ENCODE measurements around the gene TRIM36. TPM values are rescaled to one million over a fixed set of nuclear protein-coding genes. Genes with fewer than 3 reads are reported as not detected.
A peak's percentile ranks its signal among the peaks of the same experiment; 100 is the strongest.

The TRIM36 gene
- total RNA-seq, 1 donor from 2014 or later: 0.19 TPM

DNA sequence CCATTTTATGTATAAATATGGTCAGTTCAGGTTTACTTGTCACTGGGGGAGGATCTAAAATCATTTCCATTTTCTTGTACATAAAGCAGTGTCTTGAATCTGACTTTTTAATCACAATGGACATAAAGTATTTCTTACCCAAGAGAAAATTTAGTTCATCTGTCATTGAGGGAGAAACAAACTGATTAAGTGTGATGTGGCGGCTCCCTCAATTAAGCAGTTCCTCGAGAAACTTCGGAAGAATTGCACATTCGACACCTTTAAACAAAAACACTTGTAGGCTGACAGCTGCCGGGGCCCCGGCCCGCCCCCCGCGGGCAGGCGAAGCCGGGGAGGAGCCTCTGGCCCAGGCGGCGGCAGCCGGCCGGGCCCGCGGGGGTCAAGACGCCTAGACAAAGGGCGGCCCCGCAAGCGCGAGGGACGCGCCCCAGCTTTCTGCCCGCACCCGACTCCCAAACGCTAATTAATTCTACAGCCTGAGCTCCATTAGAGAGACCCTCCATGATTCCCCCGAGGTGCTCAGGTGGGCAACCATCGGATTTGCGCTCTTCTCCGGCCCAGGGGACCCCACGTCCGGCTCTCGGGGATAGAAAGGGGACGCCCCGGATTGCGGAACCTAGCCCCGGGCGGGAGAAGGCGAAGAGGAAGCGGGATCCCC lies 750 bp downstream of the TRIM36 start:
- intact Hi-C loops (cut with DNase I): no loop called here
- peak; percentile 25 for ATAC-seq (ENCODE audit: poor library complexity)
- DNase-seq: peak; percentile 44

DNA sequence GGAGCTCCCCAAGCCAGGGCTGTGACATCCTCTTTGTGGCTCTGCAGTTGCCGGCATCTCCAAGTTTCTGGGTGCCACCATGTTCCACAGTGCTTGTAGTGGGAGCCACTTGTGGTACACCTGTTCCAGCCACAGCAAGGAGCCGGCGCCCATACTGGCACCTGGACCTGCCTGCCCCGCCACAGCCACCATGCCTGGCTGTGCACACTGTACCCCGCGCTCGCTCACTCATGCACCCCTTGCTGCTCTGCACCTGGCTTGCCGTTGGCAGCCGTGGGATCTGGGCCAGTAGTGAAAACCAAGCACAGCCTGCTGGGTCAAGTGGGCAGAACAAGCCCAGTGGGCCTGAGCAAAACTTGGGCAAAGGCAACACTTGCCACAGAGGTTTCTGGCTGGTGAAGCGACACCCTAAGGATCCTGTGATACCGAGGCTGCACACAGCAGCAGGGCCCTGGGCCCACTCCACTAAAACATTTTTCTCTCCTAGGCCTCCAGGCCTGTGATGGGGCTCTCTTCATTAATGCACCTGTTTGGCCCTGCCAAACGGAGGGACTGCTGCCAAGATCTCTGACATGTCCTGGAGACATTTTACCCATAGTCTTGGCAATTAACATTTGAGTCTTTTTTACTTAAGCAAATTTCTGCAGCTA lies 2.8 kb downstream of the TRIM36 start:
- intact Hi-C loops (cut with DNase I): no loop called here
- DNase-seq: no peak
- ATAC-seq (ENCODE audit: poor library complexity): no peak

DNA sequence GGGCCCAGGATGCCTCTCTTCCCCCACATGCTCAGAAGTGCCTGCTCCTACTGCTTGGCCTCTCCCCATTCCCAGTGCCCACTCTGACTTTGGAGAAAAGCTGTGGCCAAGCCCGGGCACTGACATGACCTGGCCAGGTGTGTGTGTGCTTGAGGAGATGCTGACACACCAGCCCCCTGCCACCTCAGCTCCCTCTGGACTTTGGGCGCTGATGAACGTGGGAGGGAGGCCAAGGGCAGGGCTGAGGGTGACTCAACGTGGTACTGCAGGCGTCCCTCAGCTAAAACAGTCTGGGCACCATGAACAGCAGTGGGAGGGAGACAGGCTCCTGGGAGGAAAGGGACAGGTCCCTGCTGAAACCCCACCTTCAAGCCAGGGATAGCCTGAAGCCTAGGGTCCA lies 3.9 kb downstream of the TRIM36 start:
- ATAC-seq (ENCODE audit: poor library complexity) (no peak), DNase-seq (peak; percentile 34)
- intact Hi-C loops (cut with DNase I): no loop called here

DNA sequence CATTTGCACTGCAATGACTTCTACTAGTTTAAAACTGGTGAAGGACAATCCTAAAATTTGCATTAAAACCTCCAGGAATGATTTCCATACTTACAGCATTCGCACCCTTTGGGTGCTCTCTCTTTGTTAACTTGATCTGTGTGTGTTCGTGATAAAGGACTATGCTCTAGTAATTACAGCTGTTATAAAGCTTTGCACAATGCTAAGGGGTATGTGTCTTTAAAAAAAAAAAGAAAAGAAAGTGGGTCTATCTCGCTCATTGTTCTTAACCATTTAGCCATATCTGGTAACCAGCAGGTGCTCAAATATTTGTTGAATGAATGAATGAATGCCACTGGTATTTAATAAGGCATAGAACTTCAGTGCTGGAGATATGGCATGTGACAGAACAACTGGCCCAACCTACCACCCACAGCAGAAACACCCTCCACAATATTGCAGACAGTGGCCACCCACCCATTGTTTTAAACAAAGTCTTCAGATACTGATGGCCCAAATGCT lies 8.7 kb downstream of the TRIM36 start:
- DNase-seq (no peak), ATAC-seq (ENCODE audit: poor library complexity) (no peak)
- intact Hi-C loops (cut with DNase I): no loop called here

DNA sequence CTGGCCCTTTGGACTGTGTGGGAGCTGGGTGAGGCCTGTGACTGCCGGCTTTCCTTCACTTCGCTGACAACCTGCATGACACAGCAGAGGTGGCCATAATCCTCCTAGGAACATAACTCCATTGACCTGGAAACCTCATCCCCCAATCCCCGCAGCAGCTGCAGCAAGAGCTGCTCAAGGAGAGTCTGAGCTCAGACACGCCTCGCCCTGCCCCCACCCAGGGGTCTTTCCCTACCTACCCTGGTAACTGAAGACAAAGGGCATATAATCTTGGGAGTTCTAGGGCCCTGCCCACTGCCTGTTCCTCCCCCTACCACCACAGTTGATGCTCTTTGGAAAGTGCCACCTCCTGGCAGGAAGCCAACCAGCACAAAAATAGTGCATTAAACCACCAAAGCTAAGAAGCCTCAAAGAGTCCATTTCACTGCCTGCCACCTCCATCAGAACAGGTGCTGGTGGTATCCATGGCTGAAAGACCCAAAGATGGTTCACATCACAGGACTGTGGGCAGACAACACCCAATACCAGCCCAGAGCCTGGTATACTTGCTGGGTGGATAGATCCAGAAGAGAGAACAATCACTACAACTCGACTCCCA lies 18.4 kb downstream of the TRIM36 start:
- intact Hi-C loops (cut with DNase I): no loop called here
- ATAC-seq (ENCODE audit: poor library complexity) (no peak), DNase-seq (no peak)

DNA sequence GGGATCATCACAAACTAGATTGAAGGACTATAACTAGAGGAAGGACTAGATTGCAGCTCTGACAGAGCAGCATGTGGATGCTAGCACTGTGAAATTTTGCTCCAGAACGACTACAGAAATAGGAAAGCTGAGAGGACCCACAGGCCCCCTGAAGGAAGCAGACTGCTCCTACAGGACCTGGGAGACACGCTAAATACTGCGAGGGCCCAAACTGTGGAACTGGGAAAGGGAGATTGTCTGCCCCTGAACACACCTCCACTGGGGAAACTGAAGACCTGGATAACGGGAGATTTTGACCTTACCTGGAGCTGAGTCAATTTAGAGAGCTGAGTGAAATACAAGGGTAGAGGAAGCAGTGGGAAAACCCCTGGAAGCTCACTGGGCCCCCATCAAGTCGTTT lies 19.2 kb downstream of the TRIM36 start:
- intact Hi-C loops (cut with DNase I): no loop called here
- DNase-seq: no peak
- no peak for ATAC-seq (ENCODE audit: poor library complexity)

DNA sequence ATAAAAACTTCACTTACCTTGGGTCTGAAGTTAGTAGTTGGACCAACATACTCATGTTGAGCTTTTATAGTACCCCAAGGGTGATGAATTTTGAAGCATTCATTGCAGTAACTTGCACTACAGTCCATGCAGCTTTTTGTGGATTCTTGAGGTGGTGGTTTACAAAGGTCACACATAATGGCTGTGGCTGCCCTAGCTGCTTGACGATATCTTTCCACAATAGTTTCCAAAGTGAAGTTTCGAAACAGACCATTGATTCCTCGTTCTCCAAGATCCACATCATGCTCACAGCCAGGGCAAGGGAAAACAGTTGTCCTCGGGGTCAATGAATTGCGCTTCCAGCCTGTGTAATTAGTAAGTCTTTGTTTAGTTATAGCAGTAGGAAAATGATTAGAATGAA lies 22.7 kb downstream of the TRIM36 start:
- DNase-seq: no peak
- intact Hi-C loops (cut with DNase I): no loop called here
- no peak for ATAC-seq (ENCODE audit: poor library complexity)

DNA sequence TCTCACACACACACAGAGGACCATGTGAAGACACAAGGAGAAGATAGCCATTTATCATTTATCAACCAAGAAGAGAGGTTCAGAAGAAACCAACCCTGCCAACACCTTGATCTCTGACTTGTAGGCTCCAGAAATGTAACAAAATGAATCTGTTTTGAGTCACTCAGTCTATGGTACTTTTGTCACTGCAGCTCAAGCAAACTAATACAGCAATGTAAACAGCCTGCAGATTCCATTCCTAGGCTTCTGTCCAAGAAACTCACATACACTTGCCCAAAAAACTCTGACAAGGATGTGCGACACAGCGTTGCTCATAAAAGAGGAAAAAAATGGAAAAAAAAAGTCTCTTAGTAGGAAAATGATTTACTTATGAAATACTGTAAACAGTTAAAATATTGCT lies 33.4 kb downstream of the TRIM36 start:
- DNase-seq (no peak), ATAC-seq (ENCODE audit: poor library complexity) (no peak)
- intact Hi-C loops (cut with DNase I): no loop called here

DNA sequence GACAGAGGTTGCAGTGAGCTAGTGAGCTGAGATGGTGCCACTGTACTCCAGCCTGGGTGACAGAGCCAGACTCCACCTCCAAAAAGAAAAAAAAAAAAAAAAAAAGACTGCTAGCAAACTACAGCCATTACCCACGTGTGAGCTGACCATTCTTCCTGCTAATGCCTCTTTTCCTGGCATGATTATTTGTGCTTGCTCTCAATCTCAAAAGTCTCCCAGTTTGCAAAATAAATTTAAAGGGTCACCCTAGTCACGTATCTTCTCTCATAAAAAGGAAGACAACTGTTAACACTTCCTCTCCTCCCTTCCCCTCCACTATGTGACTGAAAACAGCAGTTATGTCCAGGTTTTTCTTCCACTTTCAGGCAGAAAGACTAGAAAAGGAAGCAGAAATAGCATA lies 37.2 kb downstream of the TRIM36 start:
- DNase-seq (no peak), ATAC-seq (ENCODE audit: poor library complexity) (no peak)
- intact Hi-C loops (cut with DNase I): no loop called here

DNA sequence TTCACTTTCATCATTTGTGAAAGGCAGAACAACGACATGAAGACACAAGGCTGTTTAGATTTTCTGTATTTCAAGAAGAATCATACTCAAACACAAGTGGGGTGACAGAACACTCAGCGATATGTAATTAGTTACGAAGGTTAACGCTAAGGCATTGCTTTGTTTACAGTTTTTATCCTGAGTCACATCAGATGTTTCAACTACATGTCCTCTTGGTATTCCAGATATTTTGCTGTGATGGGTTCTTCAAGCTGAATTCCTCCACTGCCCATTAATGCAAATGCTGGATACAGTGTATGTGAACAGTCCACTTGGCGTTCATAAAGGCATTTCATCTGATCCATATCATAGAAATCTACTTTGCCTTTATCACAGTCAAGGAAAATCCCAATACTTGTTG lies 43.4 kb downstream of the TRIM36 start:
- intact Hi-C loops (cut with DNase I): no loop called here
- ATAC-seq (ENCODE audit: poor library complexity) (no peak), DNase-seq (no peak)

DNA sequence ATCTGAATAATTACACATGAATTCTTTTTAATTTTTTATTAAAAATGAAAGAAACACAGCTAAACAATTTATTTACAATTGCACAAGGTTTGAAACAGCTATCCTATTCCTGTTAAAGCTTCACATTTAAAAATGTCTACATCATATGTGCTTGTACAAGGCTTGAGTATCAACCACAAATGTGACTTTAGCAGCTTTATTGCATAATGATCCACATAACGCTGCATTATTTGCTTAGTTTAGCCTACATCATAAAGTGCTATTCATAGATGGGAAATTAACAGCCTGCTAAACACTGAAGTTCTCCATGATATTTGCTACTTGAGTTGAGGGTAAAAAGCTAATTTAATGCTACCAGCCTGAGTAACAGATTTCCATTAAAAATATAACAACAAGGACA lies 45.0 kb downstream of the TRIM36 start:
- intact Hi-C loops (cut with DNase I): no loop called here
- DNase-seq (no peak), ATAC-seq (ENCODE audit: poor library complexity) (no peak)

DNA sequence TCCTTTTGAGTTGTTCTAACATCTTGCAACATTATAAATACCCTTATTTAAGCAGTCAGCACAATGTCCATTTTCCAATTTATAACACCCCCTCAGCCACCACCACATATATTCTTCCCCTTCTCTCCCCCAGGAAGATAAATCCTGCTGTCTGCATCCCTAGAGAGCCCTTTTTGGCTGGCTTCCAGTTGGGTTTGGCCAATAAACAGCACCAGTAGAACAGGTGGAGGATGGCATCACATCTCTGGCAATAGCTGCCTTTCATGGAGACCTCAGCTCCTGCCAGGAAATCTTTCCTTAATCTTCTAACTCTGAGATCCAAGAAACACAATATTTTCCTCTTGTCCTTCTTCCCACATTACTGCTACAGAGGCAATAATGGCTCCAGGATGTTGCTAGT lies 53.7 kb downstream of the TRIM36 start:
- ATAC-seq (ENCODE audit: poor library complexity): no peak
- intact Hi-C loops (cut with DNase I): no loop called here
- DNase-seq: no peak

DNA sequence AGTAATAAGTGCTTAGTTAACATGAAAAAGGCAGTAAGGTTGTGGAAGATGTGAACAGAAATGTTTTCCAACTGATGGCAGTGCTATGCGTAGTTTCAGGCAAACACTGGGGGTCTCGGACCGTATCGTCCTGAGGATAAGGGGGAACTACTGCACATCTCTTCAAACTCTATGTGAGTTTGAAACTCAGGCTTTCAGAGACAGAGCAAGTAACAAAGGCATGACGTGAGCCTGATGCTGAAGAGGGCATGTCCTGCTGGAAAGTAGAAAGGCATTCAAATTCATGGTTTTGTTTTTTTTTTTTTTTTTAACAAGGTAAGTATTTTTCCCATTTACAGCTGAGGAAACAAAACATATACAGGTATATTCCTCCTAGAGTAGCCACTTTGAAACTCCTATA lies 59.9 kb downstream of the TRIM36 start:
- intact Hi-C loops (cut with DNase I): no loop called here
- no peak for DNase-seq

DNA sequence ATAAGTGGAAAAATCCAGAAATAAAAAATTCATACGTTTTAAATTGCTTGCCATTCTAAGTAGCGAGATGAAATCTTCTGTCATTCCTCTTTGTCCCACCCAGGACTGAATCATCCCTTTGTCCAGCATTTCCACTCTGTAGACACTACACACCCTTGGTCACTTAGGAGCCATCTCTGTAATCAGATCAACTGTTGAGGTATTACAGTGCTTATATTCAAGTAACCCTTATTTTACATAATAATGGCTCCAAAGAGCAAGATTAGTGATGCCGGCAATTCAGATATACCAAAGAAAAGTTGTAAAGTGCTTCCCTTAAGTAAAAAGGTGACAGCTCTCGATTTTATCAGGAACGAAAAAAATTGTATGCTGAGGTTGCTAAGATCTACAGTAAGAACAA lies 60.4 kb downstream of the TRIM36 start:
- ATAC-seq (ENCODE audit: poor library complexity) (no peak), DNase-seq (no peak)
- intact Hi-C loops (cut with DNase I): no loop called here

More for the DNA sequence above, 59.9 kb downstream of the TRIM36 start:
- ATAC-seq (ENCODE audit: poor library complexity): no peak

DNA sequence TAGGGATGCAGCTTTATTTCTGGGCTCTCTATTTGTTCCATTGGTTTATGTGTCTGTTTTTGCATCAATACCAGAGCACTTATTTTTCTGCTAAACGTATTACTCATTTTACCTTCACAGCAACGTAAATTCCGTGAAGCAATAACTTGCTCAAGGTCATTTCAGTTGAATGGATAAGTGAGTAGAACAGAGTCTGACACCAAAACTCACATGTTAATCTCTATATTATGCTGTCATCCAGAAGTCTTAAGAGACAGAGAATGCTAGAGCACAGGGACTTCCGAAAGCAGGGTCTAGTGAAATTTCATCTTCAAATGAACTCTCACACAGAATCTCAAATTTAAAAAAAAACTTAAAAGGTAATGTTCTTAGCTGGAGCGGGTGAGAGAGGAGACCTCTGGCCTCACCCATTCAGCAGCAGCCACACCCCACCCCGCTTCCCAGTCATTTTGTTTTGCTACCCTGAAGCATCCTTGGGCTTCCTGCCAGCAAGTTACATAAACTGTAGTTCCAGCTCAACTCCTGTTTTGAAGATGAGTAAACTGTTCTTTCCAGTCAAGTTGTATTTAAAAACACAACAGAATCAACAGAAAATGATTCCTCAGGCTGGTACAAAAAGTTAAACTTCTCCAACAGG lies 69.3 kb downstream of the TRIM36 start:
- intact Hi-C loops (cut with DNase I): no loop called here
- DNase-seq: no peak
- no peak for ATAC-seq (ENCODE audit: poor library complexity)

DNA sequence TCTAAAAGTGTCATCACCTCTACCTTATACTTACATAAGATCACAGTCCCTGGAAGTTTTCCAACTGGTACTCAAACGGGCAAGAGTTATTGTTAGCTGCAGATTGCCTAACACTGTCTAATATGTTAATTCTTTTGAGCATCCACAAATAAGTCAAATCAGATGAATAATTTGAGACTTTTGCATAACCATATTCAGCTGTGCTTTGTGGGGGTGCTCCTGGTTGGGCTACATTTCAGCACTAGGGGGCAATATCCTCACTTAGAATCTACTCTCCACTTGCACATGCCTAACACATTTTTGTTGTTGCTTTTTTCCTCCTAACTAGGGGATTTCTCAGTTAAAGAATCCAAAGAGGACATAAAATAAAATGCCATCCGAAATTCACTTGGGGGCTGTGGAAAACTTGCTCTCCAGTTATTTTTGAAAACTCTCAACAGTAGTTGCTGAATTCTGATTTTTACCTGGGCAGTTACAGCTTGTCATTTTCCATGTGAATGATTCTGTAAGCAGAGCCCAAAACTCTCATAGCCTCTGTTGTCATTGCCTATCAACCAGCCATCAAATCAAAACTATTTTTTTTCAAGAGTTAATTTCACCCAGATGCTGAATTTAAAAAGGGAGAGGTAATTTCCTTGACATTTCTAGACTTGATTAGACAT lies 71.5 kb downstream of the TRIM36 start:
- DNase-seq (no peak), ATAC-seq (ENCODE audit: poor library complexity) (peak; percentile 49)
- intact Hi-C loops (cut with DNase I): loop anchor here (5.0 kb wide), 1 partner anchor 144 kb away; no protein-coding TSS in a partner anchor

DNA sequence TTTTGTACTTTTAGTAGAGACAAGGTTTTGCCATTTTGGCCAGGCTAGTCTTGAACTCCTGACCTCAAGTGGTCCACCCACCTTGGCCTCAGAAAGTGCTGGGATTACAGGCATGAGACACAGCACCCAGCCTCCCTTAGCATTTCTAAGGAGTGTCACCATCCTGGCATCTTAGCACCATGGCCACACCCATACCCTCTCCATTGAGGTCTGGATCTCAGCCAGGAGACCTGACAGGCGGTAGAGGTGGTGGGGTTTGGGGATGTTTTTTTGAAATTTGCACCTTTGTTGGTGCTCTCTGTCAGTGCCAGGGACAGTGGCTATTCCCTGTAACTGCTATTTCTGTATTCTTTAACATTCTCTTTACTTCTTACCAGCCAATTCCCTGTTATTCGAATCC lies 72.5 kb downstream of the TRIM36 start:
- ATAC-seq (ENCODE audit: poor library complexity): no peak
- intact Hi-C loops (cut with DNase I): loop anchor here (5.0 kb wide), 1 partner anchor 145 kb away; no protein-coding TSS in a partner anchor

DNA sequence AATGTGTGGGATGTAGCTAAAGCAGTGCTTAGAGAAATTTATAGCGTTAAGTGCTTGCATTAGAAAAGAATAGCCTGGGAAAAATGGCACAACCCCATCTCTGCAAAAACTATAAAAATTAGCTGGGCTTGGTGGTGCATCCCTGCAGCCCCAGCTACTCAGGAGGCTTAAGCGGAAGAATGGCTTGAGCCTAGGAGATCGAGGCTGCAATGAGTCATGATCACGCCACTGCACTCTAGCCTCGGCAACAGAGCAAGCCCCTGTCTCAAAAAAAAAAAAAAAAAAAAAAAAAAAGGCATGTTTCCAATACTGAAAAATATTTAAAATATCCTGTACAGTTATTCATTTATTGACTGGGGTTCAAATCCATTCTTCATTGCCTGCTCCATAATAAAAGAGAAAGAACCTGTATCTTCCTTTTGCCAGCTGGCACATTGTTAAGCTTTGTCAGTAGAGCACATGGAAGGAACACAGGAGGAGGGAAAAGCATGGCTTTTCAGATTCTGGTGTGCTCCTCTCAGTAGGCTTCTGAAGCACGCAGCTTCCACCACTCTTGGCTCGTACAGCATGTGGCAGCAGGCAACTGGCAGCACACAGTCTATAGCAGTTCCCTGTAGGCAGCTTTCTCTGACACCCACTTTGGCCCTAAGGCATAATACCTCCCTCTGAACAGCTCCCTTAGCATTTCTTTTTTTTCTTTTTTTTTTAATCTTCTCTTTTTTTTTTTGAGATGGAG lies 73.5 kb downstream of the TRIM36 start:
- DNase-seq (no peak), ATAC-seq (ENCODE audit: poor library complexity) (no peak)
- intact Hi-C loops (cut with DNase I): loop anchor here (5.0 kb wide), 1 partner anchor 146 kb away; no protein-coding TSS in a partner anchor

More for the DNA sequence above, 72.5 kb downstream of the TRIM36 start:
- DNase-seq: no peak
